Embryonic facial prominence (tissue), 1 donor: ENCODE results near the gene ITGA11.

Experiments used
- DNase-seq: peaks from one replicate; pipeline ENCODE4 v3.0.0-alpha.2; 2016; ENCODE audit errors: extremely low spot score

The ITGA11 gene

DNA sequence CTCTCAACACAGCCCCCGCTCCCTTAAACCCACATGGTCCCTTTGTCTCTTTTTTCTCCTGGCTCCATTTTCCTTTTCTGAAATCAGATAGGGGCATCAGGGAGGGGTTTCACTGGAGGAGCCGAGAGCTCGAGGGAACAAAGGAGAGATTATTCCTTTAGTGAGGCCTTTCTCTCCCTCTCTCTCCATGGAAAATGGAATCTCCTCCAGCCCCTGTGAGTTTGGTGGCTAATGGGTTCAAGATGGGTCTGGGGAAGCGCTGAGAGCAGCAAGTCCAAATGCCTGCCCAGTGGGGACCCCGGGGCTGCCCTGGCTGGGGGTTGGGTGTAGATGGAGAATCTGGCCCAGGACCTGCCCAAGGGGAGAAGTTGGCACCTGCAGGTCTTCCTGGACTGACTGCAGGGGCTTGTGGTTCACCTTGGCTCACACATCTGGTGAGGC lies 56.8 kb downstream of the ITGA11 start:
- no peak for DNase-seq

DNA sequence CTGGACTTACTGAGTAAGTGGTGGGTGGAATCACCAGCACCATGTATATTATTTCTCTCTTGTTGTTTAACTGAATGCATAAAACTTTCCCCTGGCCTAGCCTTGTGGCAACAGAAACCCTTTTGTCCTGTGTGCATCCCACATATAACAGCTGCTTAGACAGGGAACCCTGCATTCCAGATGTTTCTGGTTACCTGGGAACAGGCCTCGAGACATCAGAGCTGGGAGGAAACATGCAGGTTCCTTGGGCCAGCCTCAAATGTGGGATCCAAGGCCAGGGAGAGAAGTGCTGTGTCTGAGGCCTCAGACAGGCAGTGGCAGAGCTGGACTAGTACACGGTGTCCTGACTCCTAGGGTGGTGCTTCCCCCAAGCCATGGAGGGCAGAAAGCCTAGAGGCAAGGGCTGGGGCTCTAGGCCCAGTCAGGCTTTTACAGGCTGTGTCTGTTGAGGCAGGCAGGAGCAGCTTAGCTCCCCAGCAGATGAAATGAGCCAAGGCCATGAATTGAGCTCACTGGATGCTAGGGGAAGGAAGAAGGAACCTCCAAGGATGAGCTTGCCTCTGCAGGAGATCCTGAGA lies 57.7 kb downstream of the ITGA11 start:
- no peak for DNase-seq

DNA sequence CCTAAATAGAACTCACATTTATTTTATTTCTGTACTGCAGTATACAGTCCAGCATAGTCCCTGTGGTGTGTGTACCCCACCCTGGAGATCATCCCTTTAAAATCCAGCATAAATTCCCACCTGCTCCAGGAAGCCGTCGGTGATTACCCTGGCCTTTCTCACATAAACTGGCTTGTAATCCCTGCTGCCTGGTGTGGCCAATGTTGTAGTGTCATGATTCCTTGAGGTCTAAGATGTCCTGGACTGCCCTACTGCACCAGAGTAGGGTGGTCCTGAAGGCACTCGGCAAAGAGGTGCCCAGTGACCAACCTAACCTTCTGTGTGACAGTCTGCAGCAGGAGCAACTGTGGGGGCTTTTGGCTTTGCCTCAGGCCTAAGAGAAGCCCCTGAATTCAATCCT lies 58.9 kb downstream of the ITGA11 start:
- DNase-seq, result no peak

DNA sequence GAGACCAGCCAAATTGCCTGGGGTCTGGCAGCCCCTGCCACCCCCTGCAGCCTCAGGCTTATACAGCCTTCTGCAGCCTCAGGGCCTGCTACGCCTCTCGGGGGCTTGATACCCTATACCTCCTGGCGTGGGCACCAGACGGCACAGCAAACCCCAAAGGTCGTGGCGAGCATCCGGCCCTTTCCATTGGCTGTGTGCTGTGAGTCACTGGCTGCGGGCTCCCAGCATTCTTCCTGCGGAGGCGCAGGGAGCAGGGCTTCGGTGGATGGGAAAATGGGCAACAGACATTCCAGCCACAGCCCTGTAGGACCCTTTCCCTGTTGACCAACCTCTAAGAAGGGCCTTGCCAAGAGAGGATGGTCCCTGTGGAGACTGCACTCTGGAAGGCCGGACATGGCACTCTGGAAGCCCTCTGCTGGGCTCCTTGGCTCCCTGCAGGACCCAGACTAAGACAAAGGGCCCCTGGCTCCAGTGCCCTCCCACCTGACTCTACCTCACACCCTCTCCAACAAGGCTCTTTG lies 59.6 kb downstream of the ITGA11 start:
- DNase-seq, result no peak

DNA sequence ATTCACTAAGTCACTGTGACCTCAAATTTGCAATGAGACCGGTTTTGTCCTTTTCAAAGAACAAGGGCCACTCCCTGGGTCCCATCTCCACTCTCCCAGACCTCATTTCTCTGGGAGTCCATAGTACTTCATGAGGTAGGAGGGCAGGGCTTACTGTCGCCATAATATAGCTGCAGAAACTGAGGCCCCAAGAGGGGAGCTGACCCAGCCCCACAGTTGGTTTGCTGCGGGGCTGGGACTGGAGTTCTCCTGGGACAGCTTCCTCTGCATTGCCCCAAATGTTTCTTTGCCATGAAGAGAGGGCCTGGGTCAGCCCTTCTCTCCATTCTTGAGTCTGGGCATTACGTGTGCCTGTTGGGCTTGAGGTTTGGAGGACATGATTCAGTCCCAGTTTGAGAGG lies 60.1 kb downstream of the ITGA11 start:
- no peak for DNase-seq

DNA sequence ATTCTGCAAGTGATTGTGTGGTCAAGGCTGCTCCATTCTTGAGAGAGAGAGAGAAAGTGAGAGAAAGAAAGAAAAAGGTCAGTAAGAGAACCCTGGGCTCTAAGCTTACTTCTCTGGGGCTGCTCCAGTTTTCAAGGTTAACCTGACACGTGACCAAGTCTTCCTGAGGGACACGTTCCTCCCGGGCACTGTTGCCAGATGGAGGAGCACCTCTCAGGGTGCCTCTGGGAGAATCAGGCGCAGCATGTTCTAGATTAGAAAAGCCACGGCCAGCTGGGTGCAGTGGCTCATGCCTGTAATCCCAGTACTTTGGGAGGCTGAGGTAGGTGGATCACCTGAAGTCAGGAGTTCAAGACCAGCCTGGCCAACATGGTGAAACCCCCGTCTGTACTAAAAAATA lies 60.8 kb downstream of the ITGA11 start:
- DNase-seq, result no peak

DNA sequence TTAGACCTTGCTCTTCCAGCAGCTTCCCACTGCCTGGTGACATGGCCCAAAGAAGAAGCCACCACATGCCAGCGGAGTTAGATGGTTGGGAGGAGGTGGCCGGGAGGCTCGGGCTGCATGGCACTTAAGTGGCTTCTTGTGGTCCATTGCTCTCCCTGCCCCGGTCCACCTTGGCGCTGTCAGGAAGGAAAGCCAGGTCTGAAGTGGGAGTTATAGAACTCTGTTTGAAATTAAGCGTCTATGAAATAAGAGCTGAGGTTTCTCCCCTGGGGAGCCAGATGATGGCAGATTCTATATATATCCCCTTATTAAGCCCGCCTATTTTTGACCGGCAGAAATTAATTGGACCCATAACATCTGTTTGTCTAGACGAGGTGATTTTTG lies 61.2 kb downstream of the ITGA11 start:
- DNase-seq, result no peak

DNA sequence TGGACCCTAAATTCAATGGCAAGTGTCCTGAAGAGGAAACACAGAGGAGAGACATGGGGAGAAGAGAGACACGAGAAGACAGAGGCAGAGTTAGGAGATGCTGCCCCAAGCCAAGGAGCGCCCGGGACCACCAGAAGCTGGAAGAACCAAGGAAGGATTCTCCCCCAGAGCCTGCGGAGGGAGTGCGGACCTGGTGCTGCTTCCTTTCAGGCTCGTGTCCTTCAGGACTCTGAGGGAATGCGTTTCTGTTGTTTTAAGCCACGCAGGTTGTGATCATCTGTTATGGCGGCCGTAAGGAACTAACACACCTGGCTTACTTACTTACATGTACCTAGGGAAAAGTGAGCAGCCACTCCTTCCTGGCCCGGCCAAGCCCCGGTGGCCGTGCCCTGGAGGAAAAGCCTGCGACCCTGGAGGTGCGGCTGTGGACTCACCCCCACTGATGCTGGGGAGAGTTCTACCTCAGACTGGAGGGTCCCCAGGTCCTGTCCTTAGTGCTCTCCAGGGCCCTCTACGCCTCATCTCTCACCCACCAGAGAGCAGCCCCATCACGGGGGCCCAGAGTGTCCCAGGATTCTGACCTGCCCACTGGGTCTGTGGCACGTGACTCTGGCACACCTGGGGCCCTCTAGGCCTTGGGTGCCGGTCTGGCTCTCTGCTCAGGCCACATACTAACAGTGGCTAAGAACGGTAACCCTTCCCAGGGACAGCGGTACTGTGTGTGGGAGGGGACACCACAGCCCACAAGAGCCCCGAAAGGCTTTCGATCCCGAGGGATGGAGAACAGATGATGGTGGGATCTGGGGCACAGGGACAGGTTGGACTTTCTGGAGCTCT lies 61.8 kb downstream of the ITGA11 start:
- DNase-seq, result no peak

DNA sequence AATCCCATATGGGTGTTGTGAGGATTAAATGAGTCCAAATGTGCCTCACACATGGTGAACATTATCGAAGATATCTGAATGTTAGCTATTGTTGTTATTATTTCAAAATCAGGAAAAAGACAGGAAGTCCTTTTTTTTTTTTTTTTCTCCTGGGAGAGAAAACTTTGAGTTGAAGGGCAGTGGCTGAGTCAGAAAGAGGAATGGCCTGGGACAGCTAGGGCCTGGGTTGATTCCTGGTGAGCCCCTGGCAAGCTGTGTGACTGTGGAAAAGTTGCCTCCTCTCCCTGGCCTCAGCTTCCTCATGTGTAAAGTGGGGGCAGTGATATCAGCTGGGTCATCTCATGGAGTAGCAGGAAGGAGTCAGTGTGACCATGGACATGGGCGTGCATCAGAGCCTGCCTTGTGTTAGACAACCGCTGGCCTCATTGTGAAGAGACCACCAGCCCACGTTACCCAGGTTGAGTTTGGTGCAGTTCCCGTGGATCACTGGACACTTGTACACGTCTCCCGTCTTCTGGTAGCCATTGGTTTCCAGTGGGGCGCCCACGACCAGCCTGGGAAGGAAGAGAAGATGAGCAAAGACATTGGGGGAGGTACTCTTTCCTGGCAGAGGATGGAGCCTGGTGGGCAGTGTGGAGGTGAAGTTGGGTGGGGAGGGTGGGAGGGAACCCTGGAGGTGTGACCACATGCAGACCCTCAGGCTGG lies 63.1 kb downstream of the ITGA11 start:
- no peak for DNase-seq

DNA sequence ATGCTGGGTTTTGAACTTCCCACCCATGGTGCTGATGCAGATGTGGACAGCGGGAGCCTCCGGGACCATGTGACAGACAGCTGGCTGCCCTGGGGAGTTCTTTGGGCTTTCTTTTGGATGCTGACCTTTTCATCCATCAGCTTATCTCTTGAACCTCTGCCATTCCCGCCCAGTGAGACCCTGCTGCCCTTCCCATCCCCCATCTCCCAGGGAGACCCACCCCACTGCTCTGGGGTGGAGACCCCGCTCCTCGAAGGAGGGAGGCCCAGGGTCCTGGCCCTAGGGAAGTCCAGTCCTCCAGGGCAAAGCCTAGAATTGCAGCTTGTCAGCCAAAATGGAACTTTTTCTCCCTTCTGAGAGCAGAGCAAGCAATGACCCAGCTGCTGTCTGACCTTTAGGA lies 64.0 kb downstream of the ITGA11 start:
- DNase-seq, result no peak

DNA sequence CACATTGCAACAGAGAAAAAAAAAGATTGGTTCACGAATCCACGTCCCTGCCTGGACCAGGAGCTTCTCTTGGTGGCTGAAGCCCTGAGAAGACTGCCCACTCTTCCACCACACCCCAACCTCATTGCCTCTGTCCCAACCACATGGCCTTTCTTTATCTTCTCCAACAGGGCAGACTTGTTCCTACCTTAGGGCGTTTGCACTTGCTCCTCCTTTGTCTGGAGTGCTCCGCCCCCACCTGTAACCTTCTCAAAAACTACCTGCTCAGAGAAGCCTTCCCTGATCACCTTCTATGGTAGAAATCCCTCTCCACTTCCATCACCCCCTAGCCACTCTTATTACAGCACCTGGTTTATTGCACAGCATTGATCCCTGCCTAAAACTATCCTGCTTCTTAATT lies 64.7 kb downstream of the ITGA11 start:
- DNase-seq, result no peak

DNA sequence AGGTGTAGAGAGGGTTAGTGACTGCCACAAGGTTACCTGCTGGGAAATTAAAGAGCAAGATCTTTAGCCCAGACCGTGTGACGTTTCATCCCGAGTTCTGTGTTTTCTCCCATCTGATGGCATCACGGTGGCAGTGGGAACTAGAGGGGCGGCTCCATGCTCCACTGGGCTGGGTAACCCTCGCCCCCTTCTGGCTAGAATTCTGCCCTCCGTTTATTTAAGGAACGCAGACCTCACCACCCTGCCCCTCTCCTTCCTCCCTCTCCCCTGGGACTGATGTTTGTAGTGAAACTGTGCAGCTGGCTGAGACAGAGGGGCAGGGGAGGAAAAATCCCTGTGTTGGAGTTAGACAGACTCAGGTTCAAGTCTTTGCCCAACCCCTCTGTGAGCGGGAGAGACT lies 65.6 kb downstream of the ITGA11 start:
- DNase-seq, result no peak

DNA sequence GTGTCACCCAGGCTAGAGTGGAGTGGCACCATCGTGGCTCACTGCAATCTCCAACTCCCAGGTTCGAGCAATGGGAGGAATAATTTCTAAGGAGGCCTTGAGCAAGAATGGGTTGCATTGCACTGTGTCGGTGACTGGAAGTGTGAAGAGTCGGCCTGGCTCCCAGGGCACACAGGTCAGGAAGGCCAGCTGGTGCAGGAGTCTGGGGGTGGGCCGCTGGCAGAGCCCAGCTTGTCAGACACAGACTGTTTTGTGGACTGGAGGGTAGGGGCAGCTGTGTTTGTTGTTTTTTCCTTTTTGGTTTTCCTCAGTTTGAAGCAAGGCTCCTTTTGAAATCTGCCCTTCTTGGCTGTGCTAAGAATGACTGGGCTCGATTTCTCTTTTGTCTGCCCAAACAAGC lies 66.2 kb downstream of the ITGA11 start:
- no peak for DNase-seq

DNA sequence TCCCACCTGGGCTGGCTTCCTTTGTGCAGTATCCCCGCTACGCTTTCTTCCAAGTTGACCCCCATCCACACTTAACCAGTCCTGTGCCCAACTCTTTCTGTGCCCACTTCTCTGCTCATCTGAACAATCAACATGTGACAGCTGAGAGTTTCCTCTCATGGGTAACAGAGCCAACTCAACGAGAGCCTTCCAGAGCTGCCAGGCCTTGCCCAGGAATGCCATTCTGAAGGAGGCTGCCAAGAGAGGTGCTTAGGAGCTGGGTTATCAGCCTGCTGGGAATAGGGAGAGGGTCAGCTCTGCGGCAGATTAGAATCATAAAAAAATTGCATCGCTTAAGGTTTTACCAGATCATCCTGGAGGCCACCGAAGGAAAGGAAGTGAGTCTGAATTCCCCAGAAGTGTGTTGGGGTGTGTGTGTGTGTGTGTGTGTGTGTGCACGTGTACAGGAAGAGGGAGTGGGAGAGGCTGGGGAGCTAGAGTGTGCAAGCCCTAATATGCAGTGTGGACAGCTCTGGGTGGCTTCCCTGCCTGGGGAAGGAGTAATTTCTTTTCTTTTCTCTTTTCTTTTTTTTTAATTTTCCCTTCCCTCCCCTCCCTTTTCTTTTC lies 66.7 kb downstream of the ITGA11 start:
- no peak for DNase-seq

DNA sequence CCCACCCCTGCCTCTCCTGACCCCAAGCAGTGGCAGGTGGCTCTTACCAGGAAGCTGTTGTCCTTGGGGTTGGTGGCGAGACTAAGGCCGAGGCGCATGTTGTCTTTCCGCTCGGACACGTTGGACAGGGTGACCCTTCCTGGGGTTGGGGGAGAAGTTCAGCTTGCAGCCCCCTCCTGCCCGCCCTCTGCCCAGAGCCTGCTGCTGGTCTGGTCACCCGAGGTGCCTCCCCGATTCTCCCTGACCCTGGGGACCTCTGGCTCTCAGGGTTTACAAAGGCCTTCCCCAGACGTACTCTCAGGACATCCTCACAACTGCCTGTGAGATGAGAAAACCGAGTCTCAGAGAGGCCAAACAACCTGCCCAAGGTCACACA lies 67.3 kb downstream of the ITGA11 start:
- DNase-seq, result no peak

DNA sequence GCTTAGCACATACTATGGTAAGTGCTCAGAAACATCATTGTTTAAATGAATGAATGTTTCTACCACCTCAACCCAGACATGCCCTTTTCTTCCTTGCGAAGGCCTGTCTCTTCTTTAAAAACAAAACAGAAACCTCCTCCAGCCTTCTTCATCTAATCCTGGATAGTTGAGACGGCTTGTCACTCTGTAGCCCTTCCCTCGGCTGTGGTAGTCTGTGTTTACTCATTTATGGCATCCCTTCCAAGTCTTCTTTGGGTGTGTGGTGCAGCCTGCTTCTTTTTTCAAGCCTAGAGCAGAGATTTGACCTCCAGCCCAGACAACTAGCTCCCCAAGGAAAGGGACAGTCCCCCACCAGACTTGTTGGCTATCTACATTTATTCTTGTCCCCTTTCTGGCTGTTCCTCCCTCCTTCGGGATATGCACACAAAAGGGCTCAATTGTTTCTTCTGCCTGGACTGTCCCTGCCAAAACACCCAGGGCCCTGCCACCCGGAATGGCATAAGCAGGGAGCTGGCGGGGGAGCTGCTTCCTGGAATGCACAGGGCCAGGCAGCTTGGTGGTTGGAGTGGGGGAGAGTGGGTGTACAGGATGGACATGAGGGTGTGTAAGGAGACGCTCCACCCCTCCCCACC lies 67.8 kb downstream of the ITGA11 start:
- no peak for DNase-seq

DNA sequence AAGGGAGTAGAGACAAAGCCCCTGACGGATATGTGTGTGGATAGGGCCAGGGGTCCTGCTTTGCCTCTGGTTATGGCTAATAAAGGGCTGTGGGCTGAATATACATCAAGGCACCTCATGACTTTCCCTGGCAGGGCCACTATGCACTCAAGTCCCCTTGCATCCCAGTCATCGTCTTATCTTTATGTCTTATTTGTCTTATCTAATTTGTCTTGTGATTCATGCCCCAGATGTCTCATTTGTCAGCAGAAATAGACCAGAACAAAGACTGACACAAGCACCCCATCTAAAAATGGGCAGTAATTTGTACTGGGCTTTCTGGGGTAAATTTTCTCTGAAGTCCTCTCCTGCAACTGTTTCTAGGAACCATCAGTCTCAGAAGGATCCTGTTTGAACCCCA lies 68.6 kb downstream of the ITGA11 start:
- DNase-seq, result no peak

DNA sequence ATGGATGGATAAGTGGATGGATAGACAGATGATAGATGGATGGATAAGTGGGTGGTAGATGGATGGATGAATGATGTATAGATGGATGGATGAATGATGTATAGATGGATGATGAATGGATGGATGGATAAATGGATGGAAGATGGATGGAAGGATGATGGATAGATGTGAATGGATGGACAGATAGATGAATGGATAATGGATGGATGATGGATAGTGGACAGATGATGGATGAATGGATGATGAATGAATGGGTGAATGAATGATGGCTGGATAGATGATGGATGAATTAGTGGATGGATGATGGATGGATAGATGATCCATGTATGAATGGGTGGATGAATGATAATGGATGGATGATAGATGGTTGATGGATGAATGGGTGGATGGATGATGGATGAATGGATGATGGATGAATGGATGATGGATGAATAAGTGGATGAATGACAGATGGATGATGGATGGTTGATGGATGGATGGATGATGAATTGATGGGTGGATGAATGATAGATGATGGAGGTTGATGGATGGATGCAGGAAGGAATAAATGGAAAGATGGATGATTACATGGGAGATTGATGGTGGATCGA lies 69.3 kb downstream of the ITGA11 start:
- no peak for DNase-seq

DNA sequence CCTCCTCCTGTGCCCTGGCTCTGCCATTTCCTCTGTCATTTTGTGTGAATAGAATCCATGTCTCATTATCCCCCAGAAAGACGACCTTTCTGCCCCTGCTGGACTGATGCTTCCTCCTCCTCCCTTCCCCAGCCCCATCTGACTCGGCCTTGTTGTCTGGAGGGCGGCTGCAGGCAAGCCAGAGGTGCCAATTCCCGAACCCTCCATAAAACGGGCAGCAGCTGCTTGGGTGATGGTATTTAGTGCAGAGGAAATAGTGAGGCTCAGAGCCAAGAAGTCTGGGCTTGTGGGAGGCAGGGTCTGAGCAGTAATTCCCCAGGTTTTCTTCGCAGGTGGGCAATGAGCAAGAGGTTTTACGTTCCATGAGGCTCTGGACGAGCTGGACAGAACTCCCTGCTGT lies 71.2 kb downstream of the ITGA11 start:
- DNase-seq, result no peak

DNA sequence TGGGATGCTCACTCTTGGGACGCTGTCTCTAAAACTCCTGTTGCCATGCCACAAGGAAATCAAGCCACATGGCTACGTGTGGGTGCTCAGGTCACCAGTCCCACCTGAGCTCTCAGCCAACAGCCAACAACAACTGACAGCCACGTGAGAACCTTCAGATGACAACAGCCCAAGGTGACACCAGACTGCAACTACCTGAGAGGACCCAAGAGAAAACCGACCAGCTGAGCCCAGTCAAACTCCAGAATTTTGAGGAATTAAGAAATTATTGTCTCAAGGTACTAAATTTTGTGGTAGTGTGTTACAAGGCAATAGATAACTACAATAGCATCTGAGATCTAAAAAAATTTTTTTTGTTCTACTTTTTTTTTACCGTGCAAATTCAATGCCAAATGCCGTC lies 75.2 kb downstream of the ITGA11 start:
- DNase-seq, result no peak

DNA sequence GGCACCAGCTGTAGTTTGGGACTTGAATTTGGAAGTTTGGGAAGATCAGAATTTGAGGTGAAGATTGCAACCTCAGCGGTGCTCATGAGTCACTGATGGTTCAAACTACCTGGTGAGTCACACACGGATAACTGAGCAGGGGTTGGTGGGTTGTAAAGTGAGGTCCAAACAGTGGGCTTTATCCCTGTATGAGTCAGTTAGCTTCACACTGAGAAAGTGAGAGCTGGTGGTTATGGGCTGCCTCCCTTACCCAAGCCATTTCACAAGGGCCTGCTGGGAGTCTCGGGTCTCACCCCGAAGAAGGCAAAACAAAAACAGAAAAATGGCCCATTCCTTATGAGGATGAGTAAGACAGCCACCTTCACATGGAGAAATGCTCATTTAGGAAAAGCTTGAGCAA lies 77.0 kb downstream of the ITGA11 start:
- no peak for DNase-seq

DNA sequence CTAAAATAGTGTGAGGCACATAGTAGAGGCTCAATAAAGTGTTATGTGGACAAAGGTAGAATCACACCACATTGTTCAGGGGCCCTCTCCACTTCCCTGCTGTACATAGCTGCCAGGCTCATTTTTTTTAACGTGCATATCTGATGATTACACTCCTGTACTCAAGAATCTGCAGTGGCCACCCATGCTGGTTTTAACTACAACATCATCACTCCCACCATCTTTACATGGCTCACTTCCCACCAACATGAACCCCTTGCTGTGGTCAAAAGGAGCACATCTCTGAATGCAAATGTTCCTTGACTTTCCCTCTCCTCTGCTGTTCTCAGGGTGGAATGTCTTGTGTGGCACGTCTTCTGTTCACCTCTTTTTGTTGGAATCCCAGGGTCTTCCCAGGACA lies 77.7 kb downstream of the ITGA11 start:
- DNase-seq, result no peak
